Femur (tissue), 1 donor: ENCODE data around the gene WASHC2A.
"Not testable (repeated sequence)": the region's sequence is repeated elsewhere in the genome, so short reads cannot be mapped to it uniquely, and the experiment has no call there.

ENCODE experiments used
- DNase-seq: peaks from one replicate; pipeline ENCODE4 v3.0.0-alpha.2; 2017

WASHC2A gene

GRCh38 chr10:50067546-50068351, at the start of gene WASHC2A:
WASHC2A (plus strand) TSS chr10:50067954; CDS start chr10:50068006, 52 bp downstream.
- DNase-seq = peak; percentile 96

GRCh38 chr10:50019279-50019678, 48.5 kb upstream of the WASHC2A start:
- DNase-seq = not testable (repeated sequence)

- not testable (repeated sequence) for DNase-seq
Measured at GRCh38 chr10:50020451-50021024, 47.2 kb upstream of the WASHC2A start.

- DNase-seq = no peak
Measured at GRCh38 chr10:50021646-50022045, 46.1 kb upstream of the WASHC2A start.

GRCh38 chr10:50024716-50025383, 42.9 kb upstream of the WASHC2A start:
- not testable (repeated sequence) for DNase-seq

GRCh38 chr10:50025627-50026026, 42.1 kb upstream of the WASHC2A start:
- no peak for DNase-seq

GRCh38 chr10:50027195-50027594, 40.6 kb upstream of the WASHC2A start:
- DNase-seq = no peak

GRCh38 chr10:50033481-50033880, 34.3 kb upstream of the WASHC2A start:
- no peak for DNase-seq

GRCh38 chr10:50035337-50035736, 32.4 kb upstream of the WASHC2A start:
- DNase-seq = not testable (repeated sequence)

GRCh38 chr10:50044941-50045664, 22.7 kb upstream of the WASHC2A start:
- no peak for DNase-seq

- DNase-seq = not testable (repeated sequence)
Measured at GRCh38 chr10:50046457-50046856, 21.3 kb upstream of the WASHC2A start.

GRCh38 chr10:50047594-50047993, 20.2 kb upstream of the WASHC2A start:
- DNase-seq = not testable (repeated sequence)

GRCh38 chr10:50051995-50052660, 15.6 kb upstream of the WASHC2A start:
- DNase-seq = not testable (repeated sequence)

- not testable (repeated sequence) for DNase-seq
Measured at GRCh38 chr10:50052778-50053376, 14.9 kb upstream of the WASHC2A start.

GRCh38 chr10:50055494-50056292, 12.1 kb upstream of the WASHC2A start:
- DNase-seq = not testable (repeated sequence)

GRCh38 chr10:50056654-50057053, 11.1 kb upstream of the WASHC2A start:
- not testable (repeated sequence) for DNase-seq

- not testable (repeated sequence) for DNase-seq
Measured at GRCh38 chr10:50058727-50059126, 9.0 kb upstream of the WASHC2A start.

- not testable (repeated sequence) for DNase-seq
Measured at GRCh38 chr10:50059946-50060345, 7.8 kb upstream of the WASHC2A start.

- not testable (repeated sequence) for DNase-seq
Measured at GRCh38 chr10:50061548-50061947, 6.2 kb upstream of the WASHC2A start.

GRCh38 chr10:50063100-50063499, 4.7 kb upstream of the WASHC2A start:
- DNase-seq = no peak

GRCh38 chr10:50068352-50068659, 552 bp downstream of the WASHC2A start:
- DNase-seq = not testable (repeated sequence)
